Testis (tissue), 5 donors: ENCODE data around the gene SPRR2F. TPM values are rescaled to one million over a fixed set of nuclear protein-coding genes. Genes with fewer than 3 reads are reported as not detected.

ENCODE experiments used
- DNase-seq: peaks from one replicate; pipeline ENCODE4 v3.0.0-alpha.2; 2019
- H3K27ac ChIP-seq, 2 donors: fragments of 200-600 bp; sonication (generic); one replicate each; pipeline ENCODE4 v1.5.1; 2019
- H3K27me3 ChIP-seq: fragments of 200-600 bp; sonication (generic); one replicate; pipeline ENCODE4 v1.5.1; 2019
- H3K36me3 ChIP-seq: fragments of 200-600 bp; sonication (generic); one replicate; pipeline ENCODE4 v1.5.1; 2017; ENCODE audit warnings: low read depth; ENCODE audit errors: missing control alignments
- H3K4me1 ChIP-seq: fragments of 200-600 bp; sonication (generic); one replicate; pipeline ENCODE4 v1.5.1; 2019
- H3K4me3 ChIP-seq, 2 donors: fragments of 200-600 bp; sonication (generic); one replicate each; pipeline ENCODE4 v1.5.1; 2017 to 2019
- H3K9me3 ChIP-seq: fragments of 200-600 bp; sonication (generic); one replicate; pipeline ENCODE4 v1.5.1; 2017
- CTCF ChIP-seq, 3 experiments: fragments of 450-650 bp in 2 of 3; fragments of 200-600 bp in 1 of 3; sonication (generic) in 1 of 3; IDR thresholded peaks; one replicate each; pipeline ENCODE4 v1.5.1; 2016 to 2019; ENCODE audit warnings: antibody characterized with exemption in 3 of 3, mild to moderate bottlenecking in 2 of 3, moderate library complexity in 1 of 3
- POLR2A ChIP-seq: fragments of 450-650 bp; IDR thresholded peaks from one replicate; pipeline ENCODE4 v1.6.1; 2017; ENCODE audit warnings: antibody characterized with exemption, mild to moderate bottlenecking, moderate library complexity
- WGBS, 2 donors: methylation state at CpG; one replicate each; pipeline ENCODE4 v1.1.5; 2018; 5-methylcytosine and 5-hydroxymethylcytosine counted together
- intact Hi-C: fragments of 100-400 bp; cut with DNase I; formaldehyde crosslinking; loops from one replicate; pipeline ENCODE4 v1.15.1; 2023; ENCODE audit warnings: low total_unique reads
- long read RNA-seq, 2 donors: transcript quantifications; one replicate each; lab custom pipeline, GENCODE V29; 2026
- polyA plus RNA-seq: library from polyadenylated mRNA; stranded (reverse); fragments of 350-450 nt; fragmentation: Illumina TruSeq; extraction: RNeasy Lipid Tissue Mini Kit (QIAGEN cat#74804); gene quantifications from one replicate; pipeline ENCODE4 v1.2.3, GENCODE V29; 2014; ENCODE audit warnings: low read depth, low replicate concordance; ENCODE audit not compliant: insufficient read depth
- total RNA-seq, 2 donors: library from RNA; depleted of rRNA; stranded (reverse); fragments of >200 nt; gene quantifications; one replicate each; pipeline ENCODE4 v1.2.3, GENCODE V29; 2016

SPRR2F gene
- total RNA-seq (1 to 10 TPM in 1 of 2 donors, not detected in 1; 4.9 TPM), polyA plus RNA-seq (21.6 TPM)
- long read RNA-seq, donor 1: 0 reads
- long read RNA-seq, donor 2, partial matches to known transcripts: 6 of 28 reads
- long read RNA-seq, donor 2, other reads (novel, unspliced or antisense): 22 of 28 reads

GRCh38 chr1:153113416-153113815 is at the start of gene SPRR2F:
Gene SPRR2F, minus strand, starts transcription at chr1:153113516. Its CDS starts 783 bp downstream, at chr1:153112733.
- H3K4me3 ChIP-seq: no peak within 1 kb of the TSS
- H3K27ac ChIP-seq: no peak within 1 kb of the TSS
- H3K4me1 ChIP-seq: no peaks in the 10 kb centered on the region
- 88 to 95% methylated on average over 3 of the region's 3 CpGs for WGBS, 2 donors
- TF ChIP-seq POLR2A (no peak), CTCF (IDR thresholded peaks at IDR 0.05) (no peak)
- intact Hi-C loops: no loop called here
- no peaks in the 10 kb centered on the region for H3K27me3 ChIP-seq
- DNase-seq: no peak
- no peaks in the 10 kb centered on the region for H3K36me3 ChIP-seq
- H3K9me3 ChIP-seq: no peaks in the 10 kb centered on the region

- intact Hi-C loops: no loop called here
- no peaks in the 10 kb centered on the region for H3K36me3 ChIP-seq
- TF ChIP-seq POLR2A (no peak), CTCF (IDR thresholded peaks at IDR 0.05) (no peak)
- H3K9me3 ChIP-seq: no peaks in the 10 kb centered on the region
- 88 to 98% methylated on average over 2 of the region's 2 CpGs for WGBS, 2 donors
- DNase-seq: no peak
- no peaks in the 10 kb centered on the region for H3K4me1 ChIP-seq
- no peaks in the 10 kb centered on the region for H3K27me3 ChIP-seq
- no peak overlapping the region for H3K4me3 ChIP-seq
- no peak overlapping the region for H3K27ac ChIP-seq
These were observed 42.2 kb upstream of the SPRR2F start for GRCh38 chr1:153155541-153155940.

GRCh38 chr1:153152481-153152880 is 39.2 kb upstream of the SPRR2F start:
- Histone ChIP-seq H3K27ac (no peak overlapping the region), H3K4me3 (no peak overlapping the region), H3K9me3 (no peaks in the 10 kb centered on the region), H3K4me1 (no peaks in the 10 kb centered on the region), H3K27me3 (no peaks in the 10 kb centered on the region), H3K36me3 (no peaks in the 10 kb centered on the region)
- WGBS, 2 donors: 79 to 80% methylated on average over 3 of the region's 3 CpGs
- intact Hi-C loops: no loop called here
- no peak for DNase-seq
- TF ChIP-seq CTCF (IDR thresholded peaks at IDR 0.05): no peak
- no peak for TF ChIP-seq POLR2A

- H3K9me3 ChIP-seq: no peaks in the 10 kb centered on the region
- 70 to 100% methylated on average over 1 of the region's 1 CpG for WGBS, 2 donors
- H3K4me3 ChIP-seq: no peak within 1 kb of the TSS
- no peaks in the 10 kb centered on the region for H3K4me1 ChIP-seq
- H3K27me3 ChIP-seq: no peaks in the 10 kb centered on the region
- no peak for DNase-seq
- no peaks in the 10 kb centered on the region for H3K36me3 ChIP-seq
- intact Hi-C loops: no loop called here
- TF ChIP-seq CTCF (IDR thresholded peaks at IDR 0.05) (no peak), POLR2A (no peak)
- no peak within 1 kb of the TSS for H3K27ac ChIP-seq
These were observed 37.5 kb upstream of the SPRR2F start, which contains the start of gene SPRR2G for GRCh38 chr1:153150846-153151245. Gene SPRR2G, minus strand, starts transcription at chr1:153150890. Its CDS starts 780 bp downstream, at chr1:153150110.

- DNase-seq: no peak
- H3K27ac ChIP-seq: no peak overlapping the region
- no peak for TF ChIP-seq POLR2A
- no peak for TF ChIP-seq CTCF (IDR thresholded peaks at IDR 0.05)
- H3K4me1 ChIP-seq: no peaks in the 10 kb centered on the region
- no peaks in the 10 kb centered on the region for H3K36me3 ChIP-seq
- H3K9me3 ChIP-seq: no peaks in the 10 kb centered on the region
- H3K4me3 ChIP-seq: no peak overlapping the region
- intact Hi-C loops: no loop called here
- H3K27me3 ChIP-seq: no peaks in the 10 kb centered on the region
- WGBS, 2 donors: 89% methylated on average over 3 of the region's 3 CpGs
These were observed 28.1 kb upstream of the SPRR2F start for GRCh38 chr1:153141377-153141776.
